Stimulated activated CD4-positive, alpha-beta T cell treated with anti-CD3 and anti-CD28 coated beads, Interleukin-2, amount 100 ng/mL, for 48 hours (primary cell): ENCODE measurements around the gene MICU2.
A peak's percentile ranks its signal among the peaks of the same experiment; 100 is the strongest.

ENCODE experiments used
- DNase-seq, 2 donors: peaks; one replicate each; pipeline ENCODE4 v3.0.0-alpha.2; 2020

The MICU2 gene

DNA sequence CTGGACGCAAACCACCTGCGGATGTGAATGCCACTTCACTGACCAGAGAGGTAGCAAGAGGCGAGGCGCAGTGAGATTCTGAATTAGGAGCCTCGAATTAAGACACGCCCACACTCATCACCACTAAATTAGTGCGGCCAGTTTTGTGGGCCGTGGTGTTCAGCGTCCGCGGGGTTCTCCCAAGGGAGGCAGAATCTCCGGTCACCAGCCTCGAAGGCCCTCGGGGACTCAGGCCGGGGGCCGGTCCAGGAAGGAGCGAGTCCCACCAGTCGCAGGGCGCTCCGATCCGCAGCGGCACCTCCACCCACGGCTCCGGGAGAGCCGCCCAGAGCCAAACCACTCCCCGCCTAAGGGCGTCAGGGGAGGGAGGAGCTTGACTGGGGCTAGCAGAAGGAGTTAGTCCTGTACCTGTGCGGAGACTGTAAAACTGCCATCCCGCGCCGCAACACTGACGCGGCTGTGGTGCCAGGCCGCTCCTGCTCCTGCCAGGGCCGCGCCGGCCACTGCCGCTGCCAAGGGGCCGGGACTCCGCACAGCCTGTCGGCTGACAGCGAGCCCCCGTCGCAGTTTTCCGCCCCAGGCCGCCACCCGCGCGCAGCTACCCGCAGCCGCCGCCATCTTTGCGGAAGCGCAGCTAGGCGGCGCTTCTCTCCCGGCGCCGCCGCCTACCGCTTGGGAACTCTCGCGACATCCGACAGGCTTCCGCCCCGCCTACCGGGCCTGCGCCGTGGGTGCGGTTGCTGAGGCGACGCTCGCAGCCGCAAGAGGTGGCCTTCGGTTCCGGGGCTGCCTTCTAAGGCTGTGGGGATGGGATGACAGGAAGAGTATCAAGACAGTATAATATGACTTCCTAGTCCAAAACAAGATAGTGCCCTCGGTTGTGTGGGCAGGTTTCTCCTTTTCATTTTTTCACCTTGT lies at the start of gene MICU2:
Gene MICU2, minus strand, starts transcription at position 640 of the 918 bp plus-strand sequence. Its CDS starts 22 bp downstream, at position 618.
- DNase-seq: peak; percentile 89 to 92

- no peak for DNase-seq
These were observed 37.7 kb upstream of the MICU2 start for GRCh38 chr13:21641629-21642028.

GRCh38 chr13:21639561-21639960 lies 35.6 kb upstream of the MICU2 start:
- no peak for DNase-seq

GRCh38 chr13:21638319-21639282 lies 34.6 kb upstream of the MICU2 start:
- peak; percentile 14 to 28 for DNase-seq

DNA sequence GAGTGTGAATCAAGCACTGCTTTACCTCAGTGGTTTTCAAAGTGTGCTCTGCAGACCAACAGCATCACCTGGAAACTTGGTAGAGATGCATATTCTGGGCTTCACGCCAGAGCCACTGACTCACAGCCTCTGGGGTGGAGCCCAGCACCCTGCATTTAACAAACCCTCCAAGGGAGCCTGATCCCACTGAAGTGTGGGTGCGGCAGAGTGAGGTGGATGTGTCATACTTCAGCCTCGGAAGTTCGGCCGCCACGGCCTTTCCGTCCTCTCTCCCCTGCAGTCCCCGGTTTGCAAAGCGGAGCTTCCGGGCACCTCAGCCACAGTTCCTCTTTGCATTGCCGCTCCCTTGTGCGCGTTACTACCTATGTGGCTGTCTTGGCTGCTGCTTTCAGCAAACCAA lies 33.3 kb upstream of the MICU2 start:
- peak in 1 of 2 donors; percentile 9 for DNase-seq

DNA sequence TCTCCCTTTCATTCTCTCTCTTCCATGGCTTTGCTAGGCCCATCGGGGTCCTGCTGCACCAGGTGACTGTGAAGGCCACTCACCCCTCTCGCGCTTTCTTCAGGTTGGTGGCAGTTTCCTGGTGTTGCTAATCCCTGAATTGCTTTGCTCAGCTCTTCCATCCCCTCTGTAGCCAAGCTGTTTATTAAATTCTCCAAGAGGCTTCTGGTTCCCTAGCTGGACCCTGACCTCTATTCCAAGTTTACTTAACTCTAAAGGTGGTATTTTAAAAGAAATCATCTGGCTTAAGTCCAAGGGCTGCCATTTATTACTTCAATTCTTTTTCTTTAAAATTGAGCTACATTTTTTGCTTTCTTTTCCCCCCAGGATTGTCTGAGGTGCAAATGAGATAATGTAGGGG lies 32.7 kb upstream of the MICU2 start:
- no peak for DNase-seq

DNA sequence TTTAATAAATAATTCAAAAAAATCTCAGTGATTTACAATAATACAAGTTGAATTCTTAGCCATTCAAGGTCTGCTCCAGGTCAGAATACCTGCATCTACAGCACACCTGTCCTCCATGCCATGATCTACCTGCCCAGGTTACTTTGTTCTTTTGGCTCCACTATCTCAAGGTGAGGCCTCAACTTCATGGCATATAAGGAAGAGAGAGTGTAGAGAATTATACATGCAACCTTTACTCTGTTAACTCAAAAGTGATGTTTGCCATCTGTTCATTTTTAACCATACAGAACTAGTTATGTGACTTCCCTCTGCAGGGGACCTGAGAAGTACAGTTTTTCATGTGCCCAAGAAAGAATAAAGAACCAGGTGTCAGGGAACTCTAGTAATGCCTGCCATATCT lies 28.2 kb upstream of the MICU2 start:
- no peak for DNase-seq

DNA sequence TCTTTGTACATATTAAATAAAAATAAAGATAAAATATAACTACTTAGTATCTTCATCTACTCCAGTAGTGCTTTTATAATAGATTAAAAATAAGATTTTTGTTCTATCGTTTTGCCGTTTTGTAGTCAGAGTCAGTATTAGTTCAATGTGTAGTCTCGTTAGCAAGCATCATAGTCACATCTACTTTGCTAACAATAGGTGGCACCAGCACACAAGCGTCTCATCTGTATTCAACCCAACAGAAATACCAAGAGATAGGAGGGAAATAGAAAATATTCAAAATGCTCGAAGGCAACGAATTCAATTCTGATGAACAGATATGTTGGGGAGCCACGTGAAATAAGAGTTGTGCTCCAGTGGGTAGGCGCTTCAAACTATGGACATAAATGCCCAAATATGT lies 21.4 kb upstream of the MICU2 start:
- DNase-seq: no peak

- DNase-seq: no peak
These were observed 16.9 kb upstream of the MICU2 start for GRCh38 chr13:21620861-21621260.

- DNase-seq: no peak
These were observed 15.8 kb upstream of the MICU2 start for GRCh38 chr13:21619633-21620220.

DNA sequence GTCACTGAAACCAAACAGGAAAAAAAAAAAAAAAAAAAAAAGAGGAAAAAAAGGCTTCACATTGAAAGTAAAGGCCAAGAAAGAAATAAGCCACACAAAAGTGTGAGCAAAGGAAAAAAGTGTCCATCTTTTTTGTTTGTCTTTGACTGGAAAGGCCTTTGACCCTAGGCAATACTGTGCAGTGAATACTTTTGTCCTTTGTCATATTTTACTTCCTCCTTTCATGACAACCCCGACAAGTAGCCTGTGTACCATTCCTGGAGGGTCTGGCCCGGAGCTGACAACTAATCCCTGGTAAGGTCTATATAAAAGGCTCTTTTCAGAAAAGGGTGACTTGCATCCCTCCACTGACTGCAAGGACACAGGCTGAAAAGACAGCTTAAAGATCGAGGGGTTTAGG lies 12.9 kb upstream of the MICU2 start:
- DNase-seq: no peak

DNA sequence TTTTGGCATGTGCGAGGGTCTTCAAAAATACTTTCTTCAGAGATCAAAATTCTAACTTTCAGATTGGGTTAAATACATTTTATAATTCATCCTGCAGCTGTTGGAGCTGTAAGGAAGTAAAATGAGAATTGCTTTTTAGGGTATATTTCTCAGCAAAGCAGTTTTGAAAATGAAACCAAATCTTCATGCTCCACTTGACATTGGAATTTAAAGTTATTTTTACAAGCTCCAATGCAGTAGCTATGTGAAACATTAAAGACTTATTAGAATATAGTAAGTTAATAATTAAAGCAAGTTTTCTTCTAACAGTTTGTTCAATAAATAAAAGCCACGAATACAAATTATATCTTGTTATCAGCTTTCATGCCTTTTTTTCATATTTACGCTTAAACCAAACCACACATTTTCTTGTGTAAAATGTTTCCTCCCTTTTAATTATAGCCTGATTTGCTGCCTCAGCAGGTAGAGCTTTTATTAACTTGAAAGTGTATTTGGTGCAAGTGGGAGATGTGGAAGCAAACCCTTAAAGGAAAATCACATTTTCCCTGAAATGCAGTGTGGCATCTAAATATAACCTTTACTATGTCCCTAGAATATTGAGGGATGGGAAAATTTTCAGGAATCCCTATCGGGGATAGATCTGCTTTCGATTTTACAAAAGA lies 12.4 kb upstream of the MICU2 start:
- no peak for DNase-seq

- DNase-seq: no peak
These were observed 11.5 kb upstream of the MICU2 start for GRCh38 chr13:21615427-21615826.

GRCh38 chr13:21613791-21614190 lies 9.8 kb upstream of the MICU2 start:
- no peak for DNase-seq

- no peak for DNase-seq
These were observed 7.4 kb upstream of the MICU2 start for GRCh38 chr13:21611385-21611784.

GRCh38 chr13:21610687-21611086 lies 6.7 kb upstream of the MICU2 start:
- no peak for DNase-seq

DNA sequence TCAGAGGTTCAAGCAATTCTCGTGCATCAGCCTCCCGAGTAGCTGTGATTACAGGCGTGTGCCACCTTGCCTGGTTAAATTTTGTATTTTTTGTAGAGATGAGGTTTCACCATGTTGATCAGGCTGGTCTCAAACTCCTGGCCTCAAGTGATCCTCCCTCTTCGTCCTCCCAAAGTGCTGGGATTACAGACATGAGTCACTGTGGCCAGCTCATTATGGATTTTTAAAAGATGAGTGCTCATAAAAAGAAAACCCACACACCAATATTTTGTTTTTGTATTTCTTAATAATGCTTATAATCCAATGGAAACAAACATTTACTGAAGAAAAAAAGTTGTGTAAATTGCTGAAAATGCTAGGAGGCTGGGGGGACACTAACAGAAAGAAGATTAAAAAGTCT lies 5.0 kb upstream of the MICU2 start:
- no peak for DNase-seq

- no peak for DNase-seq
These were observed 2.8 kb upstream of the MICU2 start for GRCh38 chr13:21606796-21607195.

GRCh38 chr13:21606251-21606650 lies 2.3 kb upstream of the MICU2 start:
- no peak for DNase-seq

DNA sequence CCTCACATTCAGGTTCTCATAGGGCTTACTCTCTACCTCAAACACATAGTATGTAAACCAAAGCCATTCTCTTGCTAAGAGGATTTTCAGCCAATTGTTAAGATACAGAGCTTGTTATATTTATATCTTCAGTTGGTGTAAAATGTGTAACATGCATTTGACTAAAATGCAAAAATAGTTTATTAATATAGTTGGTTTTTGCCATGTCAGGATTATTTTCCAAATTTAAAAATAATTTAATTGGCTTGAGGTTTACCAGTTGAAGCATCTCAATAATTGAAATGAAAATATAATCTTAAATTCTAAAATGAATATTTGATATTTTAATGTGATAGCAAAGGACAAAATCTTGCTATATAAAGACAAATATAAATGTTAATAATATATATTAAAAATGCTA lies 7.2 kb downstream of the MICU2 start:
- DNase-seq: no peak

GRCh38 chr13:21595546-21595822 lies 8.5 kb downstream of the MICU2 start:
- no peak for DNase-seq

- no peak for DNase-seq
These were observed 9.0 kb downstream of the MICU2 start for GRCh38 chr13:21594715-21595545.
